GM23338 (cell line): ENCODE measurements around the gene STK31. TPM values are rescaled to one million over a fixed set of nuclear protein-coding genes. Genes with fewer than 3 reads are reported as not detected.

Experiments used
- ATAC-seq: fragments of 200-7000 bp; cut with Tn5 transposase; 3 replicates; pipeline ENCODE4 v1.9.1; 2020
- DNase-seq: peaks from one replicate; pipeline ENCODE4 v3.0.0-alpha.2; 2015; ENCODE audit warnings: low spot score
- H2AFZ ChIP-seq: fragments of 200-600 bp; sonication (generic); 2 replicates; pipeline ENCODE4 v1.8.0; 2016; ENCODE audit warnings: antibody characterized with exemption, mild to moderate bottlenecking, moderate library complexity
- H3F3A ChIP-seq: fragments of 200-600 bp; sonication (generic); replicated peaks from 2 replicates; pipeline ENCODE4 v1.8.0; 2017; ENCODE audit warnings: antibody characterized with exemption, mixed run types, low read depth
- H3K27ac ChIP-seq: fragments of 200-600 bp; sonication (generic); 2 replicates; pipeline ENCODE4 v1.6.1; 2016; ENCODE audit warnings: low read depth
- H3K27me3 ChIP-seq: fragments of 200-600 bp; sonication (generic); 2 replicates; pipeline ENCODE4 v1.8.0; 2016; ENCODE audit warnings: mild to moderate bottlenecking, mixed run types, moderate library complexity; ENCODE audit not compliant: insufficient read depth
- H3K36me3 ChIP-seq: fragments of 200-600 bp; sonication (generic); 2 replicates; pipeline ENCODE4 v1.8.0; 2016; ENCODE audit warnings: mild to moderate bottlenecking; ENCODE audit not compliant: insufficient read depth
- H3K4me1 ChIP-seq: fragments of 200-600 bp; sonication (generic); 2 replicates; pipeline ENCODE4 v1.8.0; 2016; ENCODE audit warnings: mild to moderate bottlenecking, moderate library complexity; ENCODE audit not compliant: insufficient read depth
- H3K4me2 ChIP-seq: fragments of 200-600 bp; sonication (generic); 2 replicates; pipeline ENCODE4 v1.7.1; 2017; ENCODE audit warnings: mixed run types
- H3K4me3 ChIP-seq: fragments of 200-600 bp; sonication (generic); 2 replicates; pipeline ENCODE4 v1.6.1; 2016; ENCODE audit warnings: mixed run types
- H3K79me2 ChIP-seq: fragments of 200-600 bp; sonication (generic); replicated peaks from 2 replicates; pipeline ENCODE4 v1.8.0; 2017; ENCODE audit warnings: mild to moderate bottlenecking; ENCODE audit not compliant: insufficient read depth
- H3K9me2 ChIP-seq: fragments of 200-600 bp; sonication (generic); 2 replicates; pipeline ENCODE4 v1.8.0; 2017; ENCODE audit not compliant: insufficient read depth
- H4K20me1 ChIP-seq: fragments of 200-600 bp; sonication (generic); replicated peaks from 2 replicates; pipeline ENCODE4 v1.8.0; 2017; ENCODE audit warnings: mild to moderate bottlenecking; ENCODE audit not compliant: insufficient read depth
- H3K27ac Mint-ChIP-seq: 2 replicates; pipeline ENCODE4 v1.8.0; 2020; ENCODE audit warnings: inconsistent platforms, mild to moderate bottlenecking, moderate library complexity, mixed read lengths
- H3K27me3 Mint-ChIP-seq: 3 replicates; pipeline ENCODE4 v1.8.0; 2022; ENCODE audit warnings: low read depth, mild to moderate bottlenecking, moderate library complexity, mixed read lengths, inconsistent platforms; ENCODE audit not compliant: insufficient read depth, poor library complexity
- H3K36me3 Mint-ChIP-seq: 3 replicates; pipeline ENCODE4 v1.8.0; 2021; ENCODE audit warnings: low read depth, mild to moderate bottlenecking, inconsistent platforms, moderate library complexity, mixed read lengths
- H3K4me1 Mint-ChIP-seq: 3 replicates; pipeline ENCODE4 v1.8.0; 2020; ENCODE audit warnings: mild to moderate bottlenecking, inconsistent platforms, mixed read lengths
- H3K4me3 Mint-ChIP-seq: 3 replicates; pipeline ENCODE4 v1.8.0; 2021; ENCODE audit warnings: moderate library complexity, mild to moderate bottlenecking, inconsistent platforms, mixed read lengths
- H3K9me3 Mint-ChIP-seq: 3 replicates; pipeline ENCODE4 v1.8.0; 2020; ENCODE audit warnings: moderate library complexity, mild to moderate bottlenecking, inconsistent platforms, mixed read lengths
- CREB1 ChIP-seq: fragments of 250-450 bp; sonication (Bioruptor Pico); IDR thresholded peaks from 2 replicates; pipeline ENCODE4 v1.5.0; 2020; ENCODE audit warnings: low read depth, mild to moderate bottlenecking, moderate library complexity
- CTCF ChIP-seq, 2 experiments: fragments of 200-600 bp in 1 of 2; sonication (generic) in 1 of 2; conservative IDR thresholded peaks; 2 replicates each; pipeline versions ENCODE4 v1.5.1 to v1.6.1; 2016 to 2017; ENCODE audit warnings: antibody characterized with exemption in 2 of 2, low read depth in 2 of 2, mild to moderate bottlenecking in 2 of 2, moderate library complexity in 1 of 2
- ETS1 ChIP-seq: IDR thresholded peaks from 2 replicates; pipeline ENCODE4 v1.6.1; 2016; ENCODE audit warnings: antibody characterized with exemption
- EZH2 ChIP-seq: fragments of 200-600 bp; sonication (generic); IDR thresholded peaks from one replicate; pipeline ENCODE4 v1.8.0; 2017; ENCODE audit warnings: antibody characterized with exemption, mild to moderate bottlenecking, low read depth; ENCODE audit not compliant: unreplicated experiment
- EZH2phosphoT487 ChIP-seq: fragments of 200-600 bp; sonication (generic); IDR thresholded peaks from one replicate; pipeline ENCODE4 v1.8.1; 2018; ENCODE audit warnings: antibody characterized with exemption; ENCODE audit not compliant: unreplicated experiment
- JUNB ChIP-seq: IDR thresholded peaks from one replicate; pipeline ENCODE4 v1.6.1; 2016; ENCODE audit warnings: antibody characterized with exemption; ENCODE audit not compliant: unreplicated experiment
- NANOG ChIP-seq: IDR thresholded peaks from 2 replicates; pipeline ENCODE4 v1.6.1; 2016; ENCODE audit warnings: antibody characterized with exemption, borderline replicate concordance
- REST ChIP-seq: IDR thresholded peaks from one replicate; pipeline ENCODE4 v1.6.1; 2018; ENCODE audit warnings: antibody characterized with exemption; ENCODE audit not compliant: unreplicated experiment
- STAT1 ChIP-seq: IDR thresholded peaks from one replicate; pipeline ENCODE4 v1.6.1; 2016; ENCODE audit warnings: antibody characterized with exemption; ENCODE audit not compliant: unreplicated experiment
- ZNF114 ChIP-seq: fragments of 250-450 bp; sonication (Bioruptor Pico); IDR thresholded peaks from 2 replicates; pipeline ENCODE4 v1.5.0; 2020; ENCODE audit warnings: mild to moderate bottlenecking, moderate library complexity
- ZNF331 ChIP-seq: fragments of 250-450 bp; sonication (Bioruptor Pico); IDR thresholded peaks from 2 replicates; pipeline ENCODE4 v1.5.0; 2020; ENCODE audit warnings: low read depth, mild to moderate bottlenecking, moderate library complexity
- ZNF462 ChIP-seq: fragments of 250-450 bp; sonication (Bioruptor Pico); IDR thresholded peaks from 2 replicates; pipeline ENCODE4 v1.5.0; 2020; ENCODE audit warnings: mild to moderate bottlenecking, moderate library complexity
- polyA plus RNA-seq: library from polyadenylated mRNA; unstranded; fragments of >200 nt; fragmentation: Nextera tagmentation; extraction: Ambion mirVana; gene quantifications from 2 replicates; pipeline ENCODE4 v1.2.1, GENCODE V29; 2016
- total RNA-seq: library from RNA; depleted of rRNA; stranded (reverse); fragments of >200 nt; shearing (Covaris generic); gene quantifications from 2 replicates; pipeline ENCODE4 v1.2.3, GENCODE V29; 2014

The STK31 gene
- total and polyA plus RNA-seq, 2 experiments from 2014 or later, result 0.31 to 0.55 TPM

- TF ChIP-seq REST (no peak), STAT1 (no peak), NANOG (no peak), ZNF114 (CRISPR knock-in tag) (no peak), EZH2phosphoT487 (no peak), CREB1 (CRISPR knock-in tag) (no peak), ZNF331 (CRISPR knock-in tag) (no peak)
Observed at GRCh38 chr7:23746629-23747028, 36.6 kb downstream of the STK31 start (continued).

- no peaks in the 10 kb centered on the region for H4K20me1 ChIP-seq
- no peaks in the 10 kb centered on the region for H3K36me3 ChIP-seq
- H3K9me2 ChIP-seq, result no peaks in the 10 kb centered on the region
- H3K27me3 ChIP-seq, result no peaks in the 10 kb centered on the region
- Mint-ChIP-seq H3K27ac (no peak overlapping the region), H3K36me3 (no peaks in the 10 kb centered on the region; the same call in 2 of the 3 replicates), H3K4me1 (peaks cover 3% of the 10 kb centered on the region; the same call in 2 of the 3 replicates), H3K27me3 (peaks cover 2% of the 10 kb centered on the region), H3K4me3 (no peak overlapping the region), H3K9me3 (no peaks in the 10 kb centered on the region)
- H3K79me2 ChIP-seq, result no peaks in the 10 kb centered on the region
- H3F3A ChIP-seq, result no peaks in the 10 kb centered on the region
- no peak overlapping the region for H3K4me2 ChIP-seq
- H3K4me1 ChIP-seq, result no peaks in the 10 kb centered on the region; the same call in 1 of the 2 replicates
- no peak overlapping the region for H2AFZ ChIP-seq
- H3K27ac ChIP-seq, result no peak overlapping the region
- no peak for DNase-seq
- ATAC-seq, result no peak
- H3K4me3 ChIP-seq, result no peak overlapping the region
- TF ChIP-seq CTCF (conservative IDR thresholded peaks at IDR 0.05; ENCODE audit: low read depth in 2 of 2), result no peak
- no peak for TF ChIP-seq EZH2
- TF ChIP-seq JUNB, result no peak
- no peak for TF ChIP-seq ZNF331 (CRISPR knock-in tag)
- no peak for TF ChIP-seq CREB1 (CRISPR knock-in tag)
- TF ChIP-seq NANOG, result no peak
- TF ChIP-seq EZH2phosphoT487, result no peak
- TF ChIP-seq ETS1, result no peak
- TF ChIP-seq ZNF462 (CRISPR knock-in tag), result no peak
- TF ChIP-seq ZNF114 (CRISPR knock-in tag), result no peak
Observed at GRCh38 chr7:23751852-23752251, 41.8 kb downstream of the STK31 start.
